ENCODE data around the gene SPACDR.
"Not testable (repeated sequence)": the region's sequence is repeated elsewhere in the genome, so short reads cannot be mapped to it uniquely, and the experiment has no call there.

The SPACDR gene

GRCh38 chr7:100464210-100464660 is at the start of gene SPACDR:
Gene SPACDR (minus strand): TSS chr7:100464260. CDS start chr7:100464025, 235 bp downstream.
- DNase-seq (ENCODE audit: low spot score) = no peak

- DNase-seq (ENCODE audit: low spot score) = no peak
Measured at GRCh38 chr7:100513212-100513810, 49.3 kb upstream of the SPACDR start.

- no peak for DNase-seq (ENCODE audit: low spot score)
Measured at GRCh38 chr7:100510437-100511239, 46.6 kb upstream of the SPACDR start.

GRCh38 chr7:100509231-100509630 is 45.2 kb upstream of the SPACDR start:
- no peak for DNase-seq (ENCODE audit: low spot score)

GRCh38 chr7:100506356-100506923 is 42.4 kb upstream of the SPACDR start:
- DNase-seq (ENCODE audit: low spot score) = no peak

- no peak for DNase-seq (ENCODE audit: low spot score)
Measured at GRCh38 chr7:100504887-100505611, 41.0 kb upstream of the SPACDR start.

- DNase-seq (ENCODE audit: low spot score) = not testable (repeated sequence)
Measured at GRCh38 chr7:100504031-100504430, 40.0 kb upstream of the SPACDR start.

- not testable (repeated sequence) for DNase-seq (ENCODE audit: low spot score)
Measured at GRCh38 chr7:100500743-100501142, 36.7 kb upstream of the SPACDR start.

- no peak for DNase-seq (ENCODE audit: low spot score)
Measured at GRCh38 chr7:100496509-100496908, 32.4 kb upstream of the SPACDR start.

- peak; percentile 61 for DNase-seq (ENCODE audit: low spot score)
Measured at GRCh38 chr7:100493476-100494264, 29.6 kb upstream of the SPACDR start.

- no peak for DNase-seq (ENCODE audit: low spot score)
Measured at GRCh38 chr7:100492738-100493475, 28.8 kb upstream of the SPACDR start.

- DNase-seq (ENCODE audit: low spot score) = no peak
Measured at GRCh38 chr7:100491192-100491578, 27.1 kb upstream of the SPACDR start.

GRCh38 chr7:100490483-100491191 is 26.6 kb upstream of the SPACDR start:
- no peak for DNase-seq (ENCODE audit: low spot score)

- no peak for DNase-seq (ENCODE audit: low spot score)
Measured at GRCh38 chr7:100489824-100490223, 25.8 kb upstream of the SPACDR start.

- no peak for DNase-seq (ENCODE audit: low spot score)
Measured at GRCh38 chr7:100489121-100489520, 25.1 kb upstream of the SPACDR start.

GRCh38 chr7:100488333-100489095 is 24.5 kb upstream of the SPACDR start:
- DNase-seq (ENCODE audit: low spot score) = no peak

- DNase-seq (ENCODE audit: low spot score) = no peak
Measured at GRCh38 chr7:100486753-100487446, 22.8 kb upstream of the SPACDR start.

- no peak for DNase-seq (ENCODE audit: low spot score)
Measured at GRCh38 chr7:100486111-100486636, 22.1 kb upstream of the SPACDR start.

- no peak for DNase-seq (ENCODE audit: low spot score)
Measured at GRCh38 chr7:100485471-100485876, 21.4 kb upstream of the SPACDR start.

Measured in CD4-positive, alpha-beta T cell treated with Interleukin-6 at 100 ng/mL for 8 hours (primary cell).